Stimulated activated naive CD4-positive, alpha-beta T cell treated with Interleukin-2 at 50 U/mL for 16 hours (primary cell): ENCODE results near the gene RUFY4.

ENCODE experiments used
- DNase-seq: peaks from one replicate; lab custom pipeline; 2025; lab: John Stamatoyannopoulos, UW

RUFY4 gene

DNA sequence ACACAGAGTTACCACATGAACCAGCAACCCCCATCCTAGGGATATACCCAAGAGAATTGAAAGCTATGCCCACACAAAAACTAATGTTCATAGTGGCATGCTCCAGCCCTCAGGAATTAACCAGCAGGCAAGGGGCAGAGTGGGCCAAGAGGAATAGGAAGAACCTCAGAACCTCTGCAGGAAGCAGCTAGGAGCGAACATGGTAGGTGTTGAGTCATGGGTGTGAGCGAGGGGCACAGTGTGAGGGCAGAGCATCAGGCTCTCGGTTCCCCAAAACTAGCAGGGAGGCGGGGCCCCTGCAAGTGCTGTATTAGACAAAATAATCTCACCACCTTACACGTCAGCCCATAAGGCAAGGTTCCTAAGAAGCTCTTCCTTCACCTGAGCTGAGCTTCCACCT, 5.6 kb upstream of the RUFY4 start:
- no peak for DNase-seq

- no peak for DNase-seq
Observed at GRCh38 chr2:218063896-218064295, 5.2 kb upstream of the RUFY4 start.

DNA sequence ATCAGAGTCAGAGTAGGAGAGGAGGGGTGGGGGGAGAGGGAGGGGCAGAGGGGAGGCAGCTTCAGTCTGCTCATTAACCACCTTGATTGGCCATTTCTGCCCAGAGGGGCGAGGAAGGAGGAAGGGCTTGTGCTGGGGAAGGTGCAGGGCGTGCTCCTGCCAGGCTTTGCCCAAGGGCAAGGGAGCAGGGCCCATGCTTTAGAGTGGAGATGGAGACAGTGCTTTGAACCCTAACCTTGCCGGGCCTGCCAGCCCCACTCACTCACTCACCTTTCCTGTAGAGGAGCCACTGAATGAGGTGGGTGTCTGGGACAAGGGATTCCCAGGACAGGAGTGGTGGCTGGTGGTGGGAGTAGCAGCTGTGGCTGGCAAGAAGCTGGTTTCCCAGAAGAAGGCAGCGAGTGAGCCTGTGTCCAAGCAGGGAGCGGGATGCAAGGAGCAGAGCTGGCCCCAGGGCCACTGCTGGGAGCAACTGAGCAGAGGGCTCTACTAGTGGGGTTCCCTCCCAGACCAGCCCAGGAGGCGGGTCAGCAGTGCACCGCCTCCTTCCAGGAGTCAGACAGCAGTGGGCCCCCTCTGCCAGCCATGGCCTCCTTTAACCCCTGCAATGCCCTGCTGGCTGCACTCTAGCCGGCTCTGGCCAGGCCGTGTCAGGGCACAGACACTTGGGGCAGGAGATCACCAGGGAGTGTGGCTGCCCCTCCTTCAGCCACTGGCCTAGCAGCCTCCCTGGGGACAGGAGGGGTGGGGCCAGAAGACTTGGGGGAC, 3.6 kb upstream of the RUFY4 start:
- no peak for DNase-seq

- no peak for DNase-seq
Observed at GRCh38 chr2:218066926-218067515, 2.0 kb upstream of the RUFY4 start.

DNA sequence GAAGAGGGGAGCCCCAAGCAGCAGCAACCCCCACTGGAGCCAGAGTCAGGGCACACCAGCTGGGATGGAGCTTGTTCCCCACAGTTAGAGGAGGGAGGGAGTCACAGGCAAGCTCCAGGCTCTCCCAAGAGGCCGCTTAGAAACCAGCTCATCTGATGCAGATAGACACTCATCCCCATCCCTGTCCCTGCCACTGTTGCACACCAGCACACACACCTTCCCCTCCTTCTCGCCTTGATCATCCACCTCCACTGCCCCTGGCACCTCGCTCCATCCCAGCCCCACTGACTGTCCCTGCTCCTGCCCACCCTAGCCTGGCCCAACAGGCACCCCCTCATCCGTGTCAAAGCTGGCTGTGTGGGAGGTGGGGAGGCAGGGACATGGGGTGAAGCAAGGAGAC, 1.5 kb upstream of the RUFY4 start:
- DNase-seq: no peak

DNA sequence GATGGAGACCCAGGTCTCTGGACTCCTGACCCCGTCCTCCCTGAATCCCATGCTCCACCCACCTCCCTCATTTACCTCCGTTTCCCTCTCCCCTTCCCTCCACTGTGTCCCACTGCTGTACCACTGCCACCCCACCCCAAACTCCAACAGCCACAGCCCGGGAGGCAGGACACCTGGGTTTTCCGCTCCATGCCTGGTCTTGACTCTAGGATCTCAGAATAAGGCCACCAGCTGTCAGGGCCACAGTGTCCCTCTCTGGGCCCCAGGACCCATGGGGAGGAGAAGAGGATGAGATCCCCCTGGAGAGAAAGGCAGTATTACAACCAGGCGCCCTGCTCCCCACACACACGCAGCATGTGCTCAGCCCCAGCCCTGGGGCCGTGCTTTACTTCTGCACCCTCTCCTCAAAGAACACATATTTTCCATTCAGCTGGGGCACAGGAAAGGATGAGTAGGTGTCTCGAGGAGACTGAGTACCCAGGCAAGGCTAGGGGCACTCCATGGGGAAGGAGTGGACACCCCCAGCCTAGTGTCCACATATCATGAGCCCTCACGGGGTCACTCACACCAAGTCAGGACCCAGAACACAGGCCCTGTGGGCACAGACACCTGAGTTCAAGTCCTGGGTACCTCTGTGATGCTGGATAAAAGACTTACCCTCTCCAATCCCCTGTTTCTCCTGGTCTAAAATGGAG, 700 bp downstream of the RUFY4 start:
- DNase-seq: no peak

DNA sequence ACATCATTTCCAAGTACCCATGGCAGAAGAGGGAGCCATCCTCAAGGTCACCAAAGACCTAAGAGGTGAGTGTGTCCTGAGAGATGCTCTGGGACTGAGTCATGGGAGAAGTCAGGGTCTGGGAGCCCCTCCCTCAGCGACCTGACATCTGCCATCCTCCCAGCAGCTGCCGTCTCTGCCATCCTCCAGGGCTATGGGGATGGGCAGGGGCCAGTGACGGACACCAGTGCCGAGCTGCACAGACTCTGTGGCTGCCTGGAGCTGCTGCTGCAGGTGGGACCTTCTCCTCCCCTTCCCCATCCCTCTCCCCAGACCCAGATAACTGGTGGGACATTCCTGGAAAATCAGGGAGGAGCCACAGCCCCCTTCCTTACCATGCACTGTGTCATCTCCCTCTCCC, 1.5 kb downstream of the RUFY4 start:
- no peak for DNase-seq

DNA sequence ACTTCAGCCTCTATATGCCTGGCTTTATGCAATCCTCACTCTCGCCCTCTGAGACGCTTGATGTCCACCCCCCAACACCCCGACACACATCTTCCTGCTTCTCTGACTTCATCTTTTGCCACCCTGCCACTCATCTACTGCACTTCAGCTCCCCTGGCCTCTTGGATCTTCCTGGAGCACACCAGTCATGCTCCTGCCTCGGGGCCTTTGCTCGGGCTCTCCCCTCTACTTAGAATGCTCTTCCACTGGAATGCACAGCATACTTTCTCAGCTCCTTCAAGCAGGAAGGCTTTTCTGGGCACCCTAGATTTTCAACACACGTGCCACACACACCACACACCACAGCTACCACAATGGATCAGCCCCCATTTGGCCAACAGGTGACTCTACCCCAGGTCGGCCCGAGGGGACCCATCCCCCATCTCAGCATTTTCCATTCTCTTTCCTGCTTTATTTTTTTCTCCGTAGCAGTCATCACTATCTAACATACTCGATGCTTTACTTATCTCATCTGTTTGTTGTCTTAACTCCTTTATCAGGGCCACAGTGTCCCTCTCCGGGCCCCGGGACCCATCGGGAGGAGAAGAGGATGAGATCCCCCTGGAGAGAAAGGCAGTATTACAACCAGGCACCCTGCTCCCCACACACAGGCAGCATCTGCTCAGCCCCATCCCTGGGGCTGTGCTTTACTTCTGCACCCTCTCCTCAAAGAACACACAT, 2.3 kb downstream of the RUFY4 start:
- DNase-seq: no peak

GRCh38 chr2:218072002-218072401, 2.9 kb downstream of the RUFY4 start:
- no peak for DNase-seq

DNA sequence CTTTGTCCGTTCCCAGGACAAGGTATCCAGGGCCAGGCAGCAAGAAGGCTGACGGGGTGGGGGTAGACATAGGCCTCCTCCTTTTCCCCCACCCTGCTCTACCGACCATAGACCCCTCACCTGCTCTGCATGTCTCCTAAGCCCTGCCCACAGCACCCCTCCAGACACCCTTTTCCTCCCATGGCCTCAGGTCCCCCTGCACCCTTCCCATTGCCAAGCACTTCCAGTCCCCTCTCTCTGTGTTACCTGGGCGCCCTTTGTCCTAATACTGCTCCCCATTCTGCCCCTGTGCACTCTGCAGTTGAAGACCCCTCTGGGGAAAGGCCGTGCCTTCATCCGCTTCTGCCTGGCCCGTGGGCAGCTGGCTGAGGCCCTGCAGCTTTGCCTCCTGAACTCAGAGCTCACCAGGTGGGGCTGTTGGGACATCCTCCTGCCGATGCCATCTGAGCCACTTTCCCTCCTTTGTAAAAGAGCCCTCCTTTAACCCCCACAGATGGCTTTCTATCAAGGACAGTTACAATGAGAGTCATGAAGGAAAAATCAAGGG, 3.5 kb downstream of the RUFY4 start:
- no peak for DNase-seq

GRCh38 chr2:218073185-218073584, 4.1 kb downstream of the RUFY4 start:
- DNase-seq: no peak

DNA sequence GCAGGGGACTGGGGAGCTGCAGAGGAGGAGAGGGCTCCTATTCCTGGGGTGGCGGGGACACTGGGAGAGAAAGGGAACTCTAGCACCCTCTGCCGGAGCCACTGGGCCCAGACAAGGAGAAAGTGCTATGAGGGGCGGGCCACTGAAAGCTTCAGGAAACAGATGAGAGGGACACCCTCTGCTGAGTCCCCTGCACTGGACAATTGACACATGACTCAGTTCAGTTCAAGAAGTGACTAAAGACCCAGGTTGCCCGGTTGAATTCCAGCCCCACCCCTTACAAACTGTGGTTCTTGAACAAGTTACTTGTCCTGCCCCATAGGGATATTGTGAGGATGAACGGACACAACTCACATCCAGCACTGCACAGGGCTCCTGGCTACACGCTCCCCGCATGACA, 5.0 kb downstream of the RUFY4 start:
- no peak for DNase-seq

DNA sequence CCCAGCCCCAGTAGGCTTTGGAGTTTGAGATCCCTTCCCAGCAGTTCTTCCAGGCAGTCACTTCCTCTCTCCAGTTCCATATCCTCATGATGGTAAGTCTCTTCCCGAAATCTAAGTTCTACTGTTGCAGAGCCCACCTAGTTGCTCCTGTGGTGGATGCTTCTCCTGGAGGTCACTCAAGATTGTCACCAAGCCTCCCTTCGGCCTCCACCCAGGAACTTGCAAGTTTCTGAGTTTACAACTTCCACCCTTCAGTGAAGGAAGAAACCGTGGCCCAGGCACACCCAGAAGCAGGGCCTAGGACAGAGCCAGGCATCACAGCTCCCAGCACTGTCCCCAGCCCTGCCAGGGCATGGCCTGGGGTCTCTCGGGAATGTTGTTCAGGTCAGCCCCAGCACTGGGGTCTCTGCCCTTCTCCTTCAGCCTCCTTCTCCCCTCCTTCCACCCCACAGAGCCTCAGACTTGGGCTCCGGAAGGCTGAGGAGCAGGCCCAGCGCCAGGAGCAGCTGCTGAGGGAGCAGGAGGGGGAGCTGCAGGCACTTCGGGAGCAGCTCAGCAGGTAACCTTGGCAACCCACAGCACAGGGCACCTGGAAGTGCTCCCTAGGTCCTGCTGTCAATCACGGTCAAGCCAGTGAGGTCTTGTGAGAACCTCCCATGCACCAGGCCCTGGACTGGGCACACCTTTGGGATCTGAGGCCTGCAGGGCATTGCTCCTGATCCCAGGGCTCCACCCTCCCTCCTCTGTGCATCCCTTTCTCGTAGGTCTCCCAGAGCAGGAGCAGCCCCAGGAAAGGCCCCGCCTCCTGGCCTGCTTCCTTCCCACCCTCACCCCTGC, 7.1 kb downstream of the RUFY4 start:
- no peak for DNase-seq

GRCh38 chr2:218077464-218078216, 8.6 kb downstream of the RUFY4 start:
- no peak for DNase-seq

DNA sequence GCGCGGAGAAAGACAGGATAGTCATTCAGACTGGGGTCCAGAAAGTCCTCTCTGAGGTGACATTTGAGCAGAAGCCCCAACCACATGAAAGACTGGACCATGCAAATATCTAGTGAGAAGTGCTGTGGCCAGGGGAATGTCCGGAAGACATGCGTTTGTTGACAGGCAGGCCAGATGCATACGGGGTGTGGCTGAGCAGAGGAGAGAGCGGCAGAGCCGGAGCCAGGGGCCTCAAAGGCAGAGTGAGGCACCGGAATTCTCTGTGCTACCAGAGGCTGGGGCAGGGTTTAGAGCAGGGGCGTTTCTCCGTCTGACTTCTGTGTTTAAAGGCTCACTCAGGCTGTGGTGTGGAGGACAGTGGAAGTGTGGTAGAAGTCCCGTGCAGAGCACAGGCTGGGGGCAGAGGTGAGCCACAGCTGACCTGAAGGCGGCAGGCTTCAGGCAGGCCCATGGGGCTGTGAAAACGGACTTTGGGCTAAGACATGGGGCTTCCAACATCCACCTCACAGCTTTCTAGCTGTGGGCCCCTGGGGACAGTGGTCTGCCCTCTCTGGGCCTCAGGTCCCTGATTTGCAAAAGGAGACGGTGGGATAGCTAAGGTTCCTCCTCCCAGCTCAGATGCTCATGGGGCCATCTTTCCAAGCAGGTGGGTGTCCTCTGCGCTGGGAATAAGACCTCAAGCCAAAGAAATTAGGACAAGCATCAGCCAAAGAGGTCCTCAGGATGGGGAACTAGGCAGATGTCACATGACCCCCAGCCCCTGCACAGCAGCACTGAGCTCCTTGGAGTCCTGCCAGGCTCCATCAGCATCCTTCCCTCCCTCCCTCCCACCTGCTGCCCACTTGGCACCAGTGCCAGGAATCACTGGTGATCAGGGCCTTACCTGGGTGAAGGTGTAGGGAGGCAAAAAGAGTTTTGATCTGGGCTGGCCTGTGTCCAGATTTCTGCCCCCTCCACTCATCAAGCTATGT, 11.2 kb downstream of the RUFY4 start:
- no peak for DNase-seq

GRCh38 chr2:218081063-218081462, 12.0 kb downstream of the RUFY4 start:
- no peak for DNase-seq

DNA sequence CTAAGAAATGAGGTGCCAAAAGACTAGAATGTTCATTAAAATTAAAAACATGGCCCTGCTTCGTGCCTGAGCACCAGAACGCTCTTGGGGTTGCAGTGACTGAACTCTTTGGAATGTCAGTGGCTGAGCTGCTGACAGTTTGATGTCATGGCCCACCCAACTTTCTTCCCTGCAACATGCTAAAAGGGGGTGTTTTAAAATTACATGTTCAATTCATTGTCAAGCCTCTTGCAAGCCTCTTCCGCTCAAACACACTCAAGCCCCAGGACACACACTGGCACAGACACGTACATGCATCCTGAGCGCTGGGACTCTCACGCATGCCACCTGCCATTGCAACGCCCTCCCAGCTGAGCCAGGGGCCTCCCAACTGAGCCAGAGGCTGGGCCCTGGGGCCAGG, 12.6 kb downstream of the RUFY4 start:
- DNase-seq: no peak

- DNase-seq: no peak
Observed at GRCh38 chr2:218082586-218083351, 13.7 kb downstream of the RUFY4 start.

DNA sequence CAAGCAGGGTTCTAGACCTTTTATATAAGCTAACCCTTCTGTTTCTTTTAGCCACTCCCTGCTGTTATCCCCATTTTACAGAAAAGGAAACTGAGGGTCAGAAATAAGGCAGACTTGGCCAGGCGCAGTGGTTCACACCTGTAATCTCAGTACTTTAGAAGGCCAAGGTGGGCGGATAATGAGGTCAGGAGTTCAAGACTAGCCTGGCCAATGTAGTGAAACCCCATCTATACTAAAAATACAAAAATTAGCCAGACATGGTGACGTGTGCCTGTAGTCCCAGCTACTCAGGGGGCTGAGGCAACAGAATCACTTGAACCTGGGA, 14.3 kb downstream of the RUFY4 start:
- DNase-seq: no peak
